Activated CD8-positive, alpha-beta memory T cell treated with anti-CD3 and anti-CD28 coated beads, Interleukin-2, amount 50 U/mL, for 1 hour (primary cell): ENCODE results near the gene KRTAP9-4.
"Not testable (repeated sequence)": the region's sequence is repeated elsewhere in the genome, so short reads cannot be mapped to it uniquely, and the experiment has no call there.

Experiments used
- DNase-seq: peaks from one replicate; pipeline ENCODE4 v3.0.0-alpha.2; 2020; ENCODE audit errors: extremely low read depth

Gene KRTAP9-4

GRCh38 chr17:41264599-41264998, 15.1 kb downstream of the KRTAP9-4 start:
- no peak for DNase-seq

- no peak for DNase-seq
These were observed 15.6 kb downstream of the KRTAP9-4 start, which contains the start of gene KRTAP9-6 for GRCh38 chr17:41265078-41265477. Gene KRTAP9-6 (plus strand): TSS chr17:41265378. CDS start chr17:41265378, 0 bp downstream.

- DNase-seq, result no peak
These were observed 18.2 kb downstream of the KRTAP9-4 start for GRCh38 chr17:41267711-41268110.

- not testable (repeated sequence) for DNase-seq
These were observed 21.8 kb downstream of the KRTAP9-4 start for GRCh38 chr17:41271323-41271722.

- DNase-seq, result no peak
These were observed 22.4 kb downstream of the KRTAP9-4 start for GRCh38 chr17:41271858-41272257.

GRCh38 chr17:41275648-41276190, 26.2 kb downstream of the KRTAP9-4 start, which contains the start of gene KRTAP9-7:
Gene KRTAP9-7 (plus strand): TSS chr17:41275698. CDS start chr17:41275698, 0 bp downstream.
- DNase-seq, result not testable (repeated sequence)

- no peak for DNase-seq
These were observed 28.9 kb downstream of the KRTAP9-4 start for GRCh38 chr17:41278176-41278955.

GRCh38 chr17:41284043-41284442, 34.6 kb downstream of the KRTAP9-4 start:
- no peak for DNase-seq

- DNase-seq, result no peak
These were observed 35.1 kb downstream of the KRTAP9-4 start for GRCh38 chr17:41284546-41284945.

GRCh38 chr17:41287050-41287449, 37.6 kb downstream of the KRTAP9-4 start:
- no peak for DNase-seq

- no peak for DNase-seq
These were observed 44.5 kb downstream of the KRTAP9-4 start for GRCh38 chr17:41294016-41294415.

GRCh38 chr17:41296846-41297245, 47.4 kb downstream of the KRTAP9-4 start:
- DNase-seq, result no peak

- no peak for DNase-seq
These were observed 49.1 kb downstream of the KRTAP9-4 start for GRCh38 chr17:41298458-41299135.
